GM19099 (cell line): ENCODE data around the gene XPNPEP3.

Experiments used
- POLR2A ChIP-seq: IDR thresholded peaks from 3 replicates; pipeline ENCODE4 v1.6.1; 2011; ENCODE audit warnings: low read depth; ENCODE audit not compliant: insufficient read length; ENCODE audit errors: extremely low read depth

Gene XPNPEP3

DNA sequence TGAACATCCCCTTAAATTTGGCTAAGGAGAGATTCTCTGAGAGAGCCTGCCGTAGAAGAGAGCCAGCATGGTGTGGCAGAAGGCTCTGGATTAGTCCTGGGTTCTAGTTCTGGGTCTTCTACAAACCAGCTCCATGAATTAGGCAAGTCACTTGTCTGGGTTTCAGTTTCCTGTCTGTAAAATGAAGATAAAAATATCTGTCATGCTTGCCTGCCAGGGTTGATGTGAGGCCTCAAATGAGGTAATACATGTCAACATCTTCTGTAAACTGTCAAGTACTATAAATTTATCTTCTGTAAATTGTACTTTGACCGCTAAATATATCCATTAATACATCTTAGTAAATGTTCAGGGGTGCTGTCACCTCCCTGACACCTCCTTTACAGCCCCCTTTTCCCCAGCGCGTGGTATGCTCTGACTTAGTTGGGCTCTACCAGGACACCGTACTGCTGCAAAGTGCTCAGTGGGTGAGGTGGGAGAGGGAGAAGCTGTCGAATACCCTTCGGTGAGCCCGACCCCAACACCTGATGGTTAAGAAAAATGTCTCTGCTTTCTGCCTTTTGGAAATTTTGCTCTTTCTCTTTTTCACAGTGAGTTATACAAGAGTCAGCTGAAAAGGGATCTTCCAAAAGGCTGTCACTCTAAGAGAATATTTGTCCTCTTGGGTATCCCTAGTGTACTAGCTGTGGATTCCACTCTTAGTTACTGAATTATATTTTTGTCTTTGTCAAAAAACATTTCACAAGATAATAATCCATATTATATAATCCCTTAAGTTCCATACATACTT is 109.2 kb downstream of the XPNPEP3 start:
- TF ChIP-seq POLR2A = no peak

DNA sequence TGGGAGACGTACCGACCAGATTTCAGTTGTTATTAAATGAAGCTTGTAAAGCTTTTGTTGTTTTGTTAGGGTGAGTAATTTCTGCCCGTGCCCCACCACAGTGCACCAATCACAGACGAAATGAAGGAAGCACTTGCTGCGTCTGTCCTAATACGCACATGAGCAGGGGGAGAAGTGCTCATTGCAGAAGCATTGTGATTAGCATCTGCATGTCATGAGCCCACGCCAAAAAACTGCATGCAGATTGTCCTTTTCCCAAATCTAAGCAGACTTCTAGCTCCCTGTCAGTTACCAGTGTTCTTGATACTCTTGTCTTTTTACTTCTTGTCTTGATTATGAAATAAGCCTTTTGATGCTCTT is 109.8 kb downstream of the XPNPEP3 start:
- no peak for TF ChIP-seq POLR2A

DNA sequence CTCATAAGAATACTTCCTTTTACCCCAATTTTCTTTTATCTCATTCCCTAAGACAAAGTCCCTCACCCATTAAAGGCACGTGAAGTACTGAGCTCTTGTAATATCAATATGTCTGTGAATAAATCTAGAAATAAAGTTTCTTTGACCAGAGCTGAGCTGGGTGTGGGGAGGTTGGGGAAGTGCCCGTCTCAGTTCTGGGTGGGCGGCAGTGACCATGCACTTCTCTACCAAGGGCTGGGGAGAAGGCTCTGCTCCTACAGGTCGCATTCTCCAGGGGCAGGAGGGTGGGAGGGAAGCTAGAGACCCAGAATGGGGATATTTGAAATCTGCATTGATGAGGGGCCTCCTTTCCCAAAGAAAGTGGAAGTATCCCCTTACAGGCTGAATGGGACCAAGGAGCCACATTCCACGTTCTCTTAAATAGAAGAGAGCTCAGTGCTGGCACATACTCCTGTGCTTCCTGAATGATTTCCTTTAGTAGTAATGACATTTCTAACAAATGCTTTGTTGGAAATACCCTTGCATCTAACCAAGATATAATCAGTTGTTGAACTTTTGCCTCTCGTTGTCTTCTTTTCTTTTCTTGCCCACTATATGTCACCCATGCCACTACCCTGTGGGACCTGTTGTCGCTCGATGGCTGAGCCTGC is 110.3 kb downstream of the XPNPEP3 start:
- no peak for TF ChIP-seq POLR2A

DNA sequence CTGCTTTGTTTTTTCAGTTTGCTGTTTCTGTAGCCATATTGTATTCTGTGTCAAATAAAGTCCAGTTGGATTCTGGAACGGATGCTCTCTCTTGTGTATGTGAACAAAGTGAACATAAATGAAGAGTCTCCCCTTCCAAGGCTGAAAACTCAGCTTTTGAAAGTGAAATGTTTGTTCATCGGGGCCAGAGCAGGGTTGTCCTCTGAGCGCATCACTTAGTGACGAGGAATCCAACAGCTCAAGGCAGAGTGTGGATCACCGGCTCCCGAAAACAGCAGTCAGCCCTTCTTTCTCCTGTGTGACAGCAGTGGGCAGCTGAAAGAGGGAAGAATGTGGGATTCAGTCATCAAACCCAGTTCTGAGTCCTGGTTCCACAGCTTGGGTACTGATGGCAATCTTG is 115.6 kb downstream of the XPNPEP3 start:
- TF ChIP-seq POLR2A = no peak

DNA sequence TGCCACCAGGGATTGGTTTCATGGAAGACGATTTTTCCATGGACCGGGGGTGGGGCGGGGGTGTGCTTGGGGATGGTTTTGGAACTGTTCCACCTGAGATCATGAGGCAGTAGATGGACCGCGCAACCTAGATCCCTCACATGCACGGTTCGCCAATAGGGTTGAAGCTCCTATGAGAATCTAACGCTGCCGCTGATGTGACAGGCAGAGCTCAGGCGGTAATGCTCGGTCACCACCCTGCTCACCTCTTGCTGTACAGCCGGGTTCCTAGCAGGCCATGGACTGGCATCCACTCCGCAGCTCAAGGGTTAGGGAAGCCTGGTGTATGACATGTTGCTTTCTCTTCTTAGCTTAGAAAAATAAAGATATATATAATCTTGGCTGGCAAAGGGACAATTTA is 116.2 kb downstream of the XPNPEP3 start:
- no peak for TF ChIP-seq POLR2A

DNA sequence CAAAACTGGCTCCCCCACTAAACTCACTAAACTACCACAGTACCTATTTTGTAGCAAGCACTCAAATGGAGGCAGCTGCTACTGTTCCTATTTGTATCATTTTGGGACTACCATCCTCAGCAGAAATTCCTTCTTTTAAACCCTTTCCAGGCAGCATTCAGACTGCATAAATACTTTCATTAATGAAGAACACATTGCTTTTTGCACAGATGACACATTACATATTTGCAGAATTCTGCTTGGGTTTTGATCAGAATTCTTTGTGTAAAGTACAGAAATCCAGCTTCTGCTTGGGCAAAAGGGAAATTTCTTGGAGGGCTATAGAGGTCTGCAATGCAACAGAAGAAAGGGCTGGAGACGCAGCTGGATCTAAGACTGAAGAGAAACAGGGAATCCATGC is 118.4 kb downstream of the XPNPEP3 start:
- no peak for TF ChIP-seq POLR2A

DNA sequence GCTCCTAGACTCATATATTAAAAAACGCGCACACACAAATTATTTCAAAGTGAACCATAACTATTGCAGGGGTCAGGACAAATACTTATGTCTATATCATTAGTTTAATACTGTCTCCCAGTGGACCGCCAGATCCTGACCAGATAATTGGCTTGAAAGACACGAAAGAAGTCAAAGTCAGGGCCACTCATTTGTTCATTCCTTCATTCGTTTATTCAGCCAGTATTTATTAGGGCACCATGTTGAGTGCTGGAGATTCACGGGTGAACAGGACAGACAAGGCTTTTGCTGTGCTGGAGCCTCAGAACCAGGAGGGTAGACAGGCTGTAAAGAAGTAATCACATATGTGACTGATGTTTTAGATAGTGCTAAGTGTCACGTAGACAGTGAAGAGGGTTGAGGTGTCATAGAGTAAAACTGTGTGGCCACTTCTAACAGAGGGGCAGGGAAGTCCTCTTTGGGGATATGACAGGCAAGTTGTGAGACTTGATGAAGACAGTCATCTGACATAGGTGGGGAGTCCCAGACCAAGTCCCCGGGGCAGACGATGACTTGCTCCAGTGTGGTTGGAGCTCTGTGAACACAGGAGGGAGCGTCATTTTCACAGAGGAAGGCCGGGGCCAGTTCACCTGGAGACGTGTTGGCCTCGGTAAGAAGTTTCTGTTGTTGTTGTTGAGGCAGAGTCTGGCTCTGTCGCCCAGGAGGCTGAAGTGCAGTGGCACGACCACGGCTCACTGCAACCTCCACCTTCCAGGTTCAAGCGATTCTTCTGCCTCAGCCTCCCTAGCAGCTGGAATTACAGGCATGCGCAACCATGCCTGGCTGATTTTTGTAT is 120.1 kb downstream of the XPNPEP3 start:
- TF ChIP-seq POLR2A = no peak

DNA sequence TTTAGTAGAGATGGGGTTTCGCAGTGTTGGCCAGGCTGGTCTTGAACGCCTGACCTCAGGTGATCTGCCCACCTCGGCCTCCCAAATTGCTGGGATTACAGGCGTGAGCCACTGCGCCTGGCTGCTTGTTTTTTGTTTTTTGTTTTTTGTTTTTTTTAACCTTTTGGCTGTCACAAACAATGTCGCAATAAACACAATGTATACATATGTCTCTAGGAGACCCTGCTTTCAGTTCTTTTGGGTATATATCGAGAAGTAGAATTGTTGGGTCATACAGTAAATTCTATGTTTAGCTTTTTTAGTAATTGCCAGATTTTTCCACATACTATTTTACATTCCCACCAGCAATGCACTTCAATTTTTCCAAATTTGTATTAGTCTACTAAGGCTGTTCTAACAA is 122.2 kb downstream of the XPNPEP3 start:
- no peak for TF ChIP-seq POLR2A

DNA sequence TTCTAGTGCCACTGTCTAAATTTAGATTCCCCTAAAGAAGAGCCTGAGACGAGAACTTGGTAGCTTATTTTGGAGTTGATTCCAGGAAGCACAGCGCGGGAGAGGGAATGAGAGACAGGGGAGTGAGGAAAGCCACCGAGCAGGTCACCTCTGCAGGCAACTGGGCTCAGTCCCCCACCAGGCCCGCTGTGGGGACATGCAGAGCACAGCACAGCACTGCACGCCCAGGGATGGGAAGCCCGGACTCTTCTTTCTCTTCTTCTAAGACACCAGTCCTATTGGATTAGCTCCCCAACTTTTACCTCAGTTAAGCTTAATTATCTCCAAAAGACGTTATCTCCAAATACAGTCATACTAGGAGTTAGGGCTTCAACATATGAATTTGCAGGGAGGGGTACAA is 122.9 kb downstream of the XPNPEP3 start:
- no peak for TF ChIP-seq POLR2A
